WTC11 (cell line): ENCODE data around the gene LRTM2. TPM values are rescaled to one million over a fixed set of nuclear protein-coding genes. Genes with fewer than 3 reads are reported as not detected.

Source experiments
- ATAC-seq: fragments of 200-7000 bp; cut with Tn5 transposase; 2 replicates; pipeline ENCODE4 v1.10.0; 2021; ENCODE audit warnings: mild to moderate bottlenecking, moderate library complexity
- CTCF ChIA-PET: fragments of 300-600 bp; sonication (Branson Sonifier 250); formaldehyde crosslinking; loops from one replicate; lab custom pipeline; 2021; ENCODE audit warnings: antibody characterized with exemption; lab: Charles Lee
- POLR2A ChIA-PET: fragments of 350-600 bp; sonication (Branson Sonifier 250); formaldehyde crosslinking; loops from one replicate; lab custom pipeline; 2021; ENCODE audit warnings: antibody characterized with exemption; lab: Charles Lee
- DNase-seq: peaks from one replicate; pipeline ENCODE4 v3.0.0; 2021; ENCODE audit warnings: low spot score
- H3K27ac Mint-ChIP-seq: 2 replicates; pipeline ENCODE4 v1.8.0; 2021; ENCODE audit warnings: mixed read lengths
- H3K27me3 Mint-ChIP-seq: 2 replicates; pipeline ENCODE4 v1.8.0; 2021; ENCODE audit warnings: low read depth, mild to moderate bottlenecking, moderate library complexity, mixed read lengths
- H3K36me3 Mint-ChIP-seq: 2 replicates; pipeline ENCODE4 v1.8.0; 2021; ENCODE audit warnings: mixed read lengths
- H3K4me1 Mint-ChIP-seq: 2 replicates; pipeline ENCODE4 v1.8.0; 2022; ENCODE audit warnings: mixed read lengths
- H3K4me3 Mint-ChIP-seq: 2 replicates; pipeline ENCODE4 v1.8.0; 2021; ENCODE audit warnings: mild to moderate bottlenecking, moderate library complexity, mixed read lengths
- H3K9me3 Mint-ChIP-seq: 2 replicates; pipeline ENCODE4 v1.8.0; 2021; ENCODE audit warnings: mixed read lengths
- ERG ChIP-seq: fragments of 250-450 bp; sonication (Bioruptor Pico); IDR thresholded peaks from 2 replicates; pipeline ENCODE4 v1.8.0; 2021; ENCODE audit warnings: mild to moderate bottlenecking
- FOXJ3 ChIP-seq: sonication (generic); formaldehyde crosslinking; IDR thresholded peaks from 2 replicates; pipeline ENCODE4 v1.9.0; 2021; ENCODE audit warnings: missing genetic modification reagents, mild to moderate bottlenecking, borderline replicate concordance
- FOXP4 ChIP-seq: sonication (generic); formaldehyde crosslinking; IDR thresholded peaks from 2 replicates; pipeline ENCODE4 v1.8.0; 2022; ENCODE audit warnings: mild to moderate bottlenecking, missing genetic modification reagents
- GRHL2 ChIP-seq: fragments of 250-450 bp; sonication (Bioruptor Pico); IDR thresholded peaks from 2 replicates; pipeline ENCODE4 v1.8.0; 2022; ENCODE audit warnings: mild to moderate bottlenecking, moderate library complexity; ENCODE audit not compliant: insufficient replicate concordance, severe bottlenecking
- MXD4 ChIP-seq: fragments of 250-450 bp; sonication (Bioruptor Pico); IDR thresholded peaks from 2 replicates; pipeline ENCODE4 v1.8.0; 2021; ENCODE audit warnings: mild to moderate bottlenecking, moderate library complexity, borderline replicate concordance
- PREB ChIP-seq: sonication (generic); formaldehyde crosslinking; IDR thresholded peaks from 2 replicates; pipeline ENCODE4 v1.8.1; 2022; ENCODE audit warnings: mild to moderate bottlenecking, missing genetic modification reagents, moderate library complexity, borderline replicate concordance
- PRRX2 ChIP-seq: fragments of 250-450 bp; sonication (Bioruptor Pico); IDR thresholded peaks from 2 replicates; pipeline ENCODE4 v1.8.0; 2021; ENCODE audit warnings: mild to moderate bottlenecking
- SMAD4 ChIP-seq: sonication (generic); formaldehyde crosslinking; IDR thresholded peaks from 2 replicates; pipeline ENCODE4 v1.8.0; 2022; ENCODE audit warnings: mild to moderate bottlenecking, missing genetic modification reagents
- SP1 ChIP-seq: sonication (generic); formaldehyde crosslinking; conservative IDR thresholded peaks from 2 replicates; pipeline ENCODE4 v1.8.1; 2022; ENCODE audit warnings: missing genetic modification reagents
- TCF7 ChIP-seq: sonication (generic); formaldehyde crosslinking; IDR thresholded peaks from 2 replicates; pipeline ENCODE4 v1.8.0; 2022; ENCODE audit warnings: mild to moderate bottlenecking, low read depth, missing genetic modification reagents, moderate library complexity
- TEAD4 ChIP-seq: sonication (generic); formaldehyde crosslinking; IDR thresholded peaks from 2 replicates; pipeline ENCODE4 v1.8.0; 2022; ENCODE audit warnings: mild to moderate bottlenecking, missing genetic modification reagents
- TP53 ChIP-seq: sonication (generic); formaldehyde crosslinking; IDR thresholded peaks from 2 replicates; pipeline ENCODE4 v1.8.1; 2023; ENCODE audit warnings: mild to moderate bottlenecking, missing genetic modification reagents
- ZMAT4 ChIP-seq: fragments of 250-450 bp; sonication (Bioruptor Pico); IDR thresholded peaks from 2 replicates; pipeline ENCODE4 v1.9.0; 2021; ENCODE audit warnings: mild to moderate bottlenecking
- ZNF671 ChIP-seq: fragments of 250-450 bp; sonication (Bioruptor Pico); IDR thresholded peaks from 2 replicates; pipeline ENCODE4 v1.8.0; 2021; ENCODE audit warnings: mild to moderate bottlenecking
- total RNA-seq: library from RNA; stranded (reverse); gene quantifications from 3 replicates; pipeline ENCODE4 v1.2.3, GENCODE V29; 2021
- TF ChIP-seq, protein P1 (sequence below): sonication (generic); formaldehyde crosslinking; IDR thresholded peaks from 2 replicates; pipeline ENCODE4 v1.8.1; 2022; ENCODE audit warnings: low read depth, missing genetic modification reagents, borderline replicate concordance
- TF ChIP-seq, protein P2 (sequence below): sonication (generic); formaldehyde crosslinking; IDR thresholded peaks from 2 replicates; pipeline ENCODE4 v1.8.0; 2023; ENCODE audit warnings: mild to moderate bottlenecking, missing genetic modification reagents

The LRTM2 gene
- total RNA-seq, 1 experiment from 2014 or later, result 0.66 TPM

DNA sequence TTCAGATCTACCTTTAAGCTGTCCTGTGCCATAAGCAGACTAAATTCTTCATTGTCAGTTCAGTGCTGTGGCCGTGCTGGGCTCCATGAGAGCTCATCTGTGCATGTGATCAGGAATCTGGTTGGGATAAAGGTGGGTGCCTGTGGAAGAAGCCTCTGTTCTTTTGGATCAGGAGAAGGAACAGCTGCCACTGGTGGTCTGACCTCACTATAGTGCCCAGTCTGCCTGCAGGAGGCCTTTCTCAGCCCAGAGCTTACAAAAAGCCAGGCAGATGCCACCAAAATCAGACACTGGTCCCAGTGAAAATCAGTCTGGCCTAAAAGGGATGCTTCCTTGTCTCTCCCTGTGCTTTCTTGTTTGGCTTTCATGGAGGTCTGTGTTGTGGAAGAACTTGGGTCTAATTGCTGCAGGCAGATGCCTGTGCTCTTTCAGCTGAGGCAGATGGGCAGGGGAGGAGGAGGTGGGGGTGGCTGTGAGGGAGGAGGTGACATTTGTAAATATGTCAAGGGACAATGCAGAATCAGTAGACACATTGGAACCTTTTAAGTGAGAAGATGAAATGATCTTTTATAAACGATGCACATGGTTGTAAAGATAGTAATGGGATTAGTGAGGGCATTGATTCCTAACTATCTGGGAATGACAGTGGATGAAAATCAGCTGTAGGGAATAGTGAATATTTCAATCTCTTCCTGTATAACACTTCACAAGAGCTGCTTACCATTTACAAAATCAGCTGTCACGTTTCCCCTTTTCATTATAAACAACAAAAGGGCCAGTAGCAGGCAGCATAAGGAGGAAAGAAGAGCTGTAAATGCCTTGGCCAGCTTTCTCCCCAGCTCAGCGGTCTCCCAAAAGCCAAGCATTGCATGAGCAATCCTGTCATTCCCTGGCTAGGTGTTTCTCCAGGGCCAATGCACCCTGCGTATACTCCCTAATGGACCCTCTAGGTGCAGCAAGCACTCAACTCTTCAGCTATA is 53.5 kb downstream of the LRTM2 start (continued):
- TF ChIP-seq ZMAT4 (CRISPR knock-in tag), result no peak
- TF ChIP-seq, protein P1, sequence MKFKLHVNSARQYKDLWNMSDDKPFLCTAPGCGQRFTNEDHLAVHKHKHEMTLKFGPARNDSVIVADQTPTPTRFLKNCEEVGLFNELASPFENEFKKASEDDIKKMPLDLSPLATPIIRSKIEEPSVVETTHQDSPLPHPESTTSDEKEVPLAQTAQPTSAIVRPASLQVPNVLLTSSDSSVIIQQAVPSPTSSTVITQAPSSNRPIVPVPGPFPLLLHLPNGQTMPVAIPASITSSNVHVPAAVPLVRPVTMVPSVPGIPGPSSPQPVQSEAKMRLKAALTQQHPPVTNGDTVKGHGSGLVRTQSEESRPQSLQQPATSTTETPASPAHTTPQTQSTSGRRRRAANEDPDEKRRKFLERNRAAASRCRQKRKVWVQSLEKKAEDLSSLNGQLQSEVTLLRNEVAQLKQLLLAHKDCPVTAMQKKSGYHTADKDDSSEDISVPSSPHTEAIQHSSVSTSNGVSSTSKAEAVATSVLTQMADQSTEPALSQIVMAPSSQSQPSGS (CRISPR knock-in tag), result no peak
- TF ChIP-seq FOXP4 (CRISPR knock-in tag), result no peak
- TF ChIP-seq MXD4 (CRISPR knock-in tag), result no peak

GRCh38 chr12:1875608-1876007 is 55.2 kb downstream of the LRTM2 start:
- ChIA-PET POLR2A (no interaction called here), CTCF (interaction anchor here (2.6 to 2.7 kb wide), 2 partner anchors 46 to 64 kb away, joined by 6 to 12 read pairs; no protein-coding TSS in a partner anchor)
- H3K4me3 Mint-ChIP-seq, result no peak overlapping the region
- H3K27ac Mint-ChIP-seq, result no peak overlapping the region
- no peaks in the 10 kb centered on the region for H3K4me1 Mint-ChIP-seq
- no peaks in the 10 kb centered on the region for H3K36me3 Mint-ChIP-seq
- H3K9me3 Mint-ChIP-seq, result peaks cover 8% of the 10 kb centered on the region
- ATAC-seq (no peak), DNase-seq (no peak)
- TF ChIP-seq FOXJ3 (CRISPR knock-in tag), result no peak
- TF ChIP-seq TP53 (CRISPR knock-in tag), result no peak
- TF ChIP-seq ERG (CRISPR knock-in tag), result no peak
- no peak for TF ChIP-seq TCF7
- TF ChIP-seq, protein P2, sequence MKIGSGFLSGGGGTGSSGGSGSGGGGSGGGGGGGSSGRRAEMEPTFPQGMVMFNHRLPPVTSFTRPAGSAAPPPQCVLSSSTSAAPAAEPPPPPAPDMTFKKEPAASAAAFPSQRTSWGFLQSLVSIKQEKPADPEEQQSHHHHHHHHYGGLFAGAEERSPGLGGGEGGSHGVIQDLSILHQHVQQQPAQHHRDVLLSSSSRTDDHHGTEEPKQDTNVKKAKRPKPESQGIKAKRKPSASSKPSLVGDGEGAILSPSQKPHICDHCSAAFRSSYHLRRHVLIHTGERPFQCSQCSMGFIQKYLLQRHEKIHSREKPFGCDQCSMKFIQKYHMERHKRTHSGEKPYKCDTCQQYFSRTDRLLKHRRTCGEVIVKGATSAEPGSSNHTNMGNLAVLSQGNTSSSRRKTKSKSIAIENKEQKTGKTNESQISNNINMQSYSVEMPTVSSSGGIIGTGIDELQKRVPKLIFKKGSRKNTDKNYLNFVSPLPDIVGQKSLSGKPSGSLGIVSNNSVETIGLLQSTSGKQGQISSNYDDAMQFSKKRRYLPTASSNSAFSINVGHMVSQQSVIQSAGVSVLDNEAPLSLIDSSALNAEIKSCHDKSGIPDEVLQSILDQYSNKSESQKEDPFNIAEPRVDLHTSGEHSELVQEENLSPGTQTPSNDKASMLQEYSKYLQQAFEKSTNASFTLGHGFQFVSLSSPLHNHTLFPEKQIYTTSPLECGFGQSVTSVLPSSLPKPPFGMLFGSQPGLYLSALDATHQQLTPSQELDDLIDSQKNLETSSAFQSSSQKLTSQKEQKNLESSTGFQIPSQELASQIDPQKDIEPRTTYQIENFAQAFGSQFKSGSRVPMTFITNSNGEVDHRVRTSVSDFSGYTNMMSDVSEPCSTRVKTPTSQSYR (CRISPR knock-in tag), result no peak
- no peak for TF ChIP-seq ZNF671 (CRISPR knock-in tag)
- TF ChIP-seq TEAD4 (CRISPR knock-in tag), result no peak
- TF ChIP-seq SMAD4 (CRISPR knock-in tag), result no peak
- TF ChIP-seq GRHL2 (CRISPR knock-in tag), result no peak
- no peak for TF ChIP-seq PREB (CRISPR knock-in tag)
- no peak for TF ChIP-seq SP1
- no peak for TF ChIP-seq MXD4 (CRISPR knock-in tag)
- no peak for TF ChIP-seq PRRX2
- H3K27me3 Mint-ChIP-seq, result no peaks in the 10 kb centered on the region; the same call in 1 of the 2 replicates
